GM21786 (cell line): ENCODE data around the gene BNIP3.
"Not testable (repeated sequence)": the region's sequence is repeated elsewhere in the genome, so short reads cannot be mapped to it uniquely, and the experiment has no call there.

Experiments
- ATAC-seq: cut with Tn5 transposase; IDR thresholded peaks from one replicate; pipeline ENCODE4 v1.9.1; 2021; ENCODE audit not compliant: unreplicated experiment

BNIP3 gene

GRCh38 chr10:132002004-132002403, 20.3 kb upstream of the BNIP3 start:
- ATAC-seq: no peak

GRCh38 chr10:132001238-132001972, 19.7 kb upstream of the BNIP3 start:
- no peak for ATAC-seq

DNA sequence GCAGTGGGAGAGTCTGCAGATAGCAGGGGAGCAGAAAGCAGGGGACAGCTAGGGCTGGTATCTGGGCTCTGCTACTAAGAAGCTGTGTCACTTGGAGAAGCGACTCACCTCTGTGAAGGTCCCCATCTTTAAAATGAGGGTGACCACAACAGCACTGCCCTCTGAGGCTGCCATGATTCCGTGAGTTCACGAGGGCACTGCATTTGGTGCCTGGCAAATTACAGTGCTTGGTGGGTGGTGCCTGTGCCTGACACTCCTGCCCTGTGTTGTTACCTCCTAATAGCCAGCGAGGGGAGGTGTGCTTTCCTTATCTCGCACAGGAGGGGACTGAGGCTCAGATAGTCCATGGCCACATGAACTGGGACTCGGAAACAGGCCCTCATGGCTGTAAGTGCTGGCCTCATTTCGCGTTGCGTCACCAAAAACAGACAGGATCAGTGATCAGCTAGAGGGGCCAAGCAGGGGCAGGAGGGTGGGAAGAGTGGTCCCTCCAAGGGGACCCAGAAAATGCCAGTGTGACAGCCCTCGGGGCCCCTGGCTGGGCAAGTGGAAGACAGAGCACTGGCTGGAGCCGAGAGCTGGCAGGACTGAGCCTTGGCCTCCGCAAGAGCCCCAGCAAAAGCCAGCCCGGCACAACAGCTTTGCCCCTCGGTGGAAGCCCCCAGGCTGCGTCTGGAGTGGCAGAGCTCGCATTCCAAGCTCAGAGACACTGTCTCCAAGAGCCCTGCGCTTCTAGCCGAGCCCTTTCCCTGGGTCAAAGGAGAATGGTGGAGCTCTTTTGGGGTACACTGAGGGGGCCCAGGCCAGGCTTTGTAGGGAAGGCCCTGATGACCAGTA, 17.3 kb upstream of the BNIP3 start:
- ATAC-seq: no peak

GRCh38 chr10:131998050-131998844, 16.5 kb upstream of the BNIP3 start:
- ATAC-seq: no peak

- ATAC-seq: no peak
Measured at GRCh38 chr10:131997366-131998049, 15.8 kb upstream of the BNIP3 start.

DNA sequence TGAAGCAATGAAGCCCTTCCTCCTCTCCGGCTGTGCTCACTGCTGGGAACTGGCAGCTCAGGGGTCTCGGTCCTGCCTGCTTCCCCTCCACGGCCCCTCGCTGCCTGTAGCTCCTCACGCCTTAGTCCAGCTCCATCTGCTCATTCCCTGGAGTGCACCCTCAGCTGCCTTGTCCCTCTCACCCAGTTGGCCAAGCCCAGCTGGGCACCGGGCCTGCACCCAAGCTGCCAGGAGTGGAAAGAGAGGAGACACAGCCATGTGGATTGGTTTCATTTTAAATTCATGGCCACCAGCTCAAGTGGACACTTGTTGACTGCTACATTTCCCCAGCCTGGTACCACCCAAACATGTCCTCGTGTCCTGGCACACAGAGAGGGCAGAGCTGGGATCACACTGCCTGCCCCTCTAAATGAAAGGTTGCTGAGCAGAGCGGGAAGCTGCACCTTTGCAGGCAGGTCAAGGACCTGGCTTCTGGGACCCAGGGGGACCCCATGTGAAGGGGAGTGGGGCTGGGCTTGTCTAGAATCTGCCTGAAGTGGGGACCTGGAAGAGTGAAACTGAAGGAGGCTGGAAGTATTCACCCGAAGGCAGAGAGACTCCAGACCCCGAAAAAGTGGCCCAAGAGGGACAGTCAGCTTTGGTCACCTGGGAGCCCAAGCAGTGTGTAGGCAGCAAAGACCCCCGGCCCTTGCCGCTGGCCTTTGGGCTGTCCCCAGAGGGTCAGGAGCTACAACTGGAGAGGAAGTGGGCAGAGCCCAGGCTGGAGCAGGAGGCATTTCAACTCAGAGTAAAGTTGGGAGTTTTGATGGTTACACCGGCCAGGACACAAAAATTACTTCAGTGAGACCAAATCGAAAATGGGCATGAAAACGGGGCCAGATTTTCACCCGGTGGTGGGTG, 15.0 kb upstream of the BNIP3 start:
- ATAC-seq: no peak

GRCh38 chr10:131994435-131994834, 12.7 kb upstream of the BNIP3 start:
- ATAC-seq: no peak

GRCh38 chr10:131993275-131993674, 11.6 kb upstream of the BNIP3 start:
- ATAC-seq: no peak

DNA sequence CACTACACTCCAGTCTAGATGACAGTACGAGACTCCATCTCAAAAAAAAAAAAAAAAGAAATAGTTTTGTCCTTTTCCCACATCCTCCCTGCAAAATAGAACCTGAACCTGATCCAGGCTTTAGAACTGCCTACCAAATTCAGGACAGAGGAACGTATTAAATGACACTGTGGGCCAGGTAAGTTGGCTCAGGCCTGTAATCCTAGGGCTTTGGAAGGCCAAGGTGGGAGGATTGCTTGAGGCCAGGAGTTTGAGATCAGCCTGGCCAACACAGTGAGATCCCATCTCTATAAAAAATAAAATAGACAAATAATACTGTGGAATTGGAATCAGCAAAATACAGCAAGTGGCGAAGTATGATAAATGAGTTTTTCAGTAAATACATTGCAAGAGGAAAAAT, 10.0 kb upstream of the BNIP3 start:
- ATAC-seq: no peak

DNA sequence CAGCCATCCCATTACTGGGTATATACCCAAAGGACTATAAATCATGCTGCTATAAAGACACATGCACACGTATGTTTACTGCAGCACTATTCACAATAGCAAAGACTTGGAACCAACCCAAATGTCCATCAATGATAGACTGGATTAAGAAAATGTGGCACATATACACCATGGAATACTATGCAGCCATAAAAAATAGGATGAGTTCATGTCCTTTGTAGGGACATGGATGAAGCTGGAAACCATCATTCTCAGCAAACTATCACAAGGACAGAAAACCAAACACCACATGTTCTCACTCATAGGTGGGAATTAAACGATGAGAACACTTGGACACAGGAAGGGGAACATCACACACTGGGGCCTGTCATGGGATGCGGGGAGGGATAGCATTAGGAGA, 6.1 kb upstream of the BNIP3 start:
- ATAC-seq: not testable (repeated sequence)

- not testable (repeated sequence) for ATAC-seq
Measured at GRCh38 chr10:131987301-131987700, 5.6 kb upstream of the BNIP3 start.

- not testable (repeated sequence) for ATAC-seq
Measured at GRCh38 chr10:131986851-131987250, 5.1 kb upstream of the BNIP3 start.

GRCh38 chr10:131983780-131984179, 2.1 kb upstream of the BNIP3 start:
- ATAC-seq: no peak

- no peak for ATAC-seq
Measured at GRCh38 chr10:131982796-131983195, 1.1 kb upstream of the BNIP3 start.

DNA sequence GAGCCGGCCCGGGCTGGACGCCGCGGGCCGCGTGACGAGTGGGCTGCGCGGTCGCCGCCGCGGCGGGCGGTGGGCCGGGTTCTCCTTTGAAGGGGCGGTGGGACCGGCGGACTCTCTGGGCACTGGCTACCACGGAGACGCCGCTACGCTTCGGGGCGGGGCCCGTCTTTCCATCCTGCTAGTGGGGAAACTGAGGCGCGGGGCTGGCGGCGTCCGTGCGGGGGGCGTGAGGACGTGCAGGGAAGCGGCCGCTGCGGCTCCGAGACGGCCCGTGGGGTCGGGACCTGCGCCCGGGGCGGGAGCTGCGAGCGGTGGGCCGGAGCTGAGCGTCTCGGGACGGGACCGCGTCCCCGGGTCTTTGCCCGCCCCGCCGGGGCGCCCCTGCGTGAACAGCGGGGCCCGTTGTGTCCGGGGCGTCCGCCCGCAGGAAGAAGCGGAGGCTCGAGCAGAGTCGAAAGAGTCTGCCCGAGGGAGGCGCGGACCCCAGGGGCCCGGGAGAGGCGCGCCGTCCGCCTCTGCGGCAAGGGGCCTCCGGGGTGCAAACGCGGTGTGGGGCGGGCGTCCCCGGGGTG, 548 bp upstream of the BNIP3 start:
- ATAC-seq: peak; percentile 13

DNA sequence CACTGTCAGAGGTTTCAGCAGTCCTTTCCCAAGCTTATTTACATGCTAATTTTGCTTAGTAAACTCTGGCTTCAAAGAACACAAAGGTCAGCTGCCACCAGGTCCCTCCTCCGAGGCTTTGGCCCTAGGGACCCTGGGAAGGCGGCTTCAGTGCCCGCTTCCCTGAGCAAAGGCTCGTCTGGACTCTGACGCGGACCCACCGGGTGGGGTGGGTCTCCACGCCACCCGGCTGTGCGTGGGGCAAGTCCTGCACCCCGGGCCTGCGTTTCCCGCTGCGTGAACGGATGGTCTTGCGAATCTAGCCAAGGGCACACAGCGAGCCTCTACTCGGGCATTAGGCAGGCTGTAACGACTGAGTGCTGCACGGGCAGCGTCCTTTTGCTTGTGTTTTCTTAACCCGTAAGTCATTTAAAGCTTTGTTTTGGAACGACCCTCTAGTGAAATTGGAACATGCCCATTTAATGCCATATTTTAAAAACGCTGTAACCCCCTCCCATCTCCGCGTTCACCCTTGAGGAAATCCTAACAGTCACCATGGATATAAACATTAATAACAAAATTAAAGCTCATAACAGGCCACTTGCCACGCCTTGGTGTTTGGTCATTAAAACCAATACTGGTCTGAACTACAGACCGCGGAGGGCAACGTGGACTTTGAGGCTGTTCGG, 828 bp downstream of the BNIP3 start:
- no peak for ATAC-seq

DNA sequence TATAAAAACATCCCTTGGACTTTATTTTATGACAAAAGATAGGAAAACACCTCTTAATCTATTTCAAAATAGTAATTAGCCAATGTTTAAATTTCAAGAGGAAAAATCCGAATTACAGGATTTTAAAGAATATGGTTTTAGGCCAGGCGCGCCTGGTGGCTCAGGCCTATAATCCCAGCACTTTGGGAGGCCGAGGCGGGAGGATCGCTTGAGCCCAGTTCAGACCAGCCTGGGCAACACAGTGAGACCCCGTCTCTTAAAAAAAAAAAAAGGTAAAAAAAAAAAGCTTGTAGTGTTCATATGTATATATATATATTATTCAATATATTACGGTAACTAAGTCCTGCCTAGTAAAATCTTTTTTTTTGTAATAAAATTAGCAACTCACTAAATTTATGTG, 1.4 kb downstream of the BNIP3 start:
- no peak for ATAC-seq

- ATAC-seq: no peak
Measured at GRCh38 chr10:131979821-131980270, 1.9 kb downstream of the BNIP3 start.

- ATAC-seq: no peak
Measured at GRCh38 chr10:131979336-131979735, 2.4 kb downstream of the BNIP3 start.
